Activated CD8-positive, alpha-beta memory T cell treated with anti-CD3 and anti-CD28 coated beads, Interleukin-2, amount 50 U/mL, for 4 hours (primary cell): Measurements from ENCODE around the gene CAMTA1.

ENCODE experiments used
- DNase-seq: peaks from one replicate; pipeline ENCODE4 v3.0.0-alpha.2; 2020

The CAMTA1 gene

GRCh38 chr1:7333094-7333493, 547.8 kb downstream of the CAMTA1 start:
- DNase-seq, result no peak

DNA sequence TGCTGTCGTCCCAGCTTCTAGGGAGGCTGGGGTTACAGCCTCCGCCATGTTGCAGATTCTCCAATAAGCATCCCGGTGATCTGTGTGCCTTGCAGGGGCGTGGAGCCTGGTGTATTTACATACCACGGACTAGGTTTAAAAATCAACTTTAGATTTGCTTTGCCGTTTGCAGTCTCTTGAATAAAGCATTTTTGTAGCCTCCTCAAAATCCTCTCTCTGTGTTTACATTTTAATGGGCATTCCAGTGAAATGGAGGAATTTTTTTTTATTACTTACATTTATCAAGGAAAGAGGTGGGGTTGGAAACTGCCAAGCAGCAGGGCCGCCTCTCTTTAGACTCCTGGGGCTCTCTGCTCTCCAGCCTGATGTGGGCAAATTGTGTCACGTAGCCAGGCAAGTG, 548.4 kb downstream of the CAMTA1 start:
- no peak for DNase-seq

DNA sequence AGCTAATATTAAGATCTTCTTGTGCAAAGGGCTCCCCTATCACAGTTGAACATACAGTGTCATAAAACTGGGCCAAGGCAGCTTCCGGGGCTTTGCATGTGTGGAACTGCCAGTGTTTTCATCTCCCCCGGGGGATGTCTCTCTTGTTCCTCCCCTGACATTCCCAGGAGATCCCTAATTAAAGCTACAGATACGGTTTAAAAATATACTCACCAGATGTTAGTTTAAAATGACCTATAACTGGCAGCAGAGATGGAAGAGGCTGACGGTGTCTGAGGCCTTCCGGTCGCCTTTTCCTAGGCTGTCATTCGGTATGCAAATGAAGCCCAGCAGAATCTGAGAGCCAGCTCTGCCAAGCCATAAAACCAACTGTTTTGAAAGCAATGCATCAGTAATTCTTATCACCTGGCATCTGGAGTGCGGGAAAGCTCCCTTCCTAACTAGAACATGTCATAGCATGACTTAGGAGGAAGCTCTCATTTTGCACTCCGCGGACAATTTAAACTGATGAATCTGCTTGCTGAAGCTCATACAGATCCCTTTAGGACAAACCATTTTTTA, 549.3 kb downstream of the CAMTA1 start:
- no peak for DNase-seq

DNA sequence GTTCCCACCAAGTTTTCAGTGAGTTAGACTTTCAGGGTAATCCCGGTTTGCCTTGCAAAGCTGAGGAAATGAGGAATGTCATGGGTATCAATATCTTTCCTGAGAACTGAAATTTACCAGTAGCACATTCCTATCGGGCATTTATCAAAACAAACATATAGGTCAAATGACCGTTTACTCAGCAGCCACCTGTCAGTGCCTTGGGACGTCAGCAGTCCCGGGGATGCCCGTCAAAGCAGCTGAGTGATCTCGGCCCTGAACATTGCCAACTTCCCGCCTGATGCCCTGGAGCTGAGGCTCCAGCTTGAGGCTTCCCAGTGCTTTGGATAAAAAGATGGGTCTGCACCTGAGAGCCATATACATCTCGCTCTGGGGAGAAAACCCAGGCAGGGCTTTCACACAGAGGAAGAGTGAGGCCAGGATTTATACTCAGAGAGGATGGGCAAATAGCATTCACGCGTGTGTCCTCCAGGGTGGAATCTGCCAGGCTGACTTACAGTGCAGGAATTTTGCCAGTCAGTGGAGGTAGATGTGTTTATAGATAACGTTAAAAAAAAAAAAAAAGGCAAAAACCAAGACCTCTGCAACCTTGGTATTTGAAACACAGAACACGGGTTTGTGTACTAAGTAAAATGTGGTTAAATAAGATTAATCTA, 550.1 kb downstream of the CAMTA1 start:
- no peak for DNase-seq

GRCh38 chr1:7338439-7338838, 553.2 kb downstream of the CAMTA1 start:
- DNase-seq, result no peak

- no peak for DNase-seq
These were observed 553.8 kb downstream of the CAMTA1 start for GRCh38 chr1:7339014-7339413.

DNA sequence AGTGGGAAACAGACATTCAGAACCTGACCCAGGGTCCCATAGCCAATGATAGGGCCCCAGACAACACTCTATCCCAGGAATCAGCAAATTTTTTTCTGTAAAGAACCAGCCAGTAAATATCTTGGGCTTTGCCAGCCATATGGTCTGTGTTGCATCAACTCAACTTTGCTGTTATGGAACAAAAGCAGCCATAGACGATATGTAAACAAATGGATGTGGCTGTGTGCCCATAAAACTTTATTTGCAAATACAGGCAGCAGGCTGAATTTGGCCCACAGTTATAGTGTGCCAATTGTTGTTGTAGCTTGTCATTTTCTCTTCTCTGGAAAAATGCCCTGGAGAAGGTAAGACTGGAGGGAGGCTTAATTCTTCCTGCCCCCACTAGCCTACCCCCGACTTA, 554.7 kb downstream of the CAMTA1 start:
- DNase-seq, result no peak

DNA sequence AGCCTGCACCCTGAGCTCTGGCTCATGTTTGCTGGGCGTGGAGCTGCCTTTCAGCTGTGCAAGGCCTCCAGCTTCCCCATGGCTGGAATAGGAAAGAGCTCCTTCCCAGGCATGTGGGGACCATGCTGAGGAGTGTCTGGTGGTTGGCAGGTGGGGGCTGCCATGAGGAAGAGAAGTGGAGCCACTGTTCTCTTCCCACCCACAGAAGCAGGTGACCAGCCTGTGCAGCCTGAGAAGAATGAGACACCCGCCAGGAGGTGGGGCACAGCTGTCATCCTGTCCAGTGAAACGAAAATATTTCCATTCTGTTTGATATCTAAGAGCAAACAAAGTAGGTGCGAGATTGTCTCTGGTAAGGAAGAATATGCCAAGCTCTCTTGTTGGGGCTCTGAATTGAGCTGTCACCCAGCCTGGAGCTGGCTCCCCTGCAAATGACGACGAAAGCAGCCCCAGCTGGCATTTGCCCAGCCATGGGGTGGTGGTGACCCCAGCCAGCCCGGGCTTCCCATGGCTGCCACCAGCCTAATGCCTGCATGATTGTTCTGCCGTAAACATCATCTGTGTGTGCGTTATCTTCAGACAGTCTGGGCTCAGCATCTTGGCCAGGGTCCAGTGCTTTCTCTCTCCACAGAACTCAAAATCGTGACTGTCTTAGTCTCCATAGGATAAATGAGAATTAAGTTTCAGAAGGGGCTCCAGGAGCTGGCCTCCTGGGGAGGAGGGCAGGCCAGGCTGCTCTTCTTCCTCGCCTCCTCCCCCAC, 556.1 kb downstream of the CAMTA1 start:
- DNase-seq, result no peak

- DNase-seq, result no peak
These were observed 558.6 kb downstream of the CAMTA1 start for GRCh38 chr1:7343882-7344281.

- no peak for DNase-seq
These were observed 559.0 kb downstream of the CAMTA1 start for GRCh38 chr1:7344299-7344698.

- no peak for DNase-seq
These were observed 560.3 kb downstream of the CAMTA1 start for GRCh38 chr1:7345516-7345915.

- DNase-seq, result no peak
These were observed 560.9 kb downstream of the CAMTA1 start for GRCh38 chr1:7346070-7346596.

GRCh38 chr1:7346600-7347570, 561.6 kb downstream of the CAMTA1 start:
- DNase-seq, result no peak

GRCh38 chr1:7348073-7348472, 562.8 kb downstream of the CAMTA1 start:
- no peak for DNase-seq

- DNase-seq, result no peak
These were observed 563.3 kb downstream of the CAMTA1 start for GRCh38 chr1:7348580-7348979.

DNA sequence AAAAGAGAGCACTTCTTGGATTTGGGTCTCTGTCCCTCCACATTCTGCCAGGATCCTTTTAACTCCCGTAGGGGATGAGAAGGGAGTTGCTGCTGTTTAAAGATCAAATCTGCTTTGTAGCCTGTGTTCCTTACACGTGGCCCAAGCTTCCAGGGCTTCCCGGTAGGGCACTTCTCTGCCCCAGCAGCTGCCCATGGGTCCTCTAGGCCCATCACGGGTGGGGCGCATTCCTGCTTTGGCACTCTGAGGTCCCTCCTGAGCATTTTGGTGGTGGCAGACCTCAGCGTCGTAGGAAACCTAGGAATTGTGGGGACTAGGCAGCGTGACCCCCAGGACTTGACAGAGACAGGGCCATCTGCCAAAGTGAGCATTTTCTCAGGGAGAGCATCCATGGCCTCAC, 565.5 kb downstream of the CAMTA1 start:
- DNase-seq, result no peak

DNA sequence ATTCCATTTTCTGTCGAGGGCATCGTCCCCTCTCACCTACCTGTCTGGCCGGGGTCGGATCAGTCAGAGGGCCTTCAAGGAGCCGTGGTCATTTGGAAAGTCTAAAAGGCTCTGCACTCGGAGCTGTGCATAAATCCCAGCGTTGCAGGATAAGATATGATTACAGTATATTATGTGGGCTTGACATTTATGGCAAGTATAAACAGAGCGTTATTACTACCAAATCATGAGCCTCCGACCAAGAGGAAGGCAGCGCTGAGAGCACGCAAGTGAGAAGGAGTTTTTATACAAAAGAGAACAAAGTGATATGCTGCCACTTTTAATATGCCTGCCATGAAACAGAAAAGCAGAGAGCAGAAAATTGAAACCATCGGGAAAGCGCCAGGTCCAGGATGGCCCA, 566.4 kb downstream of the CAMTA1 start:
- DNase-seq, result no peak

GRCh38 chr1:7352364-7352763, 567.1 kb downstream of the CAMTA1 start:
- no peak for DNase-seq

- DNase-seq, result no peak
These were observed 567.7 kb downstream of the CAMTA1 start for GRCh38 chr1:7352974-7353373.

DNA sequence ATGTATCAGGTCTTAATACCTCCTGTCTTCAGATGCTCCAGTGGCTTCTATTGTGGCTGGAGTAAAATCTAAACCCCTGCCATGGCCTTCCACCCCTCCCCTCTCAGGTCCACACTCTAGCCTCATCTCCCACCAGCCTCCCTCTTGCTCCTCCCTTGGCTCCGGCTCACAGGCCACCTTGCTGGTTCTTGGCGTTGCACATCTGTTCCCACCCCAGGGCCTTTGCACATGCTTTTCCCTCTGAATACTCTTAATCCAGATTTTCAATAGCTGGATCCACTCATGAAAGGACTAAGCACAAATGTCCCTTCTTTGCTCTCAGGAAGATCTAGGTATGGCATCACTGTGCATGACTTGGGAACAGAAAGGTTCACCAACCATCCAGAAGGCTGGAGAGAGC, 570.4 kb downstream of the CAMTA1 start:
- no peak for DNase-seq

- no peak for DNase-seq
These were observed 570.8 kb downstream of the CAMTA1 start for GRCh38 chr1:7356079-7356478.

GRCh38 chr1:7358425-7358824, 573.2 kb downstream of the CAMTA1 start:
- no peak for DNase-seq

DNA sequence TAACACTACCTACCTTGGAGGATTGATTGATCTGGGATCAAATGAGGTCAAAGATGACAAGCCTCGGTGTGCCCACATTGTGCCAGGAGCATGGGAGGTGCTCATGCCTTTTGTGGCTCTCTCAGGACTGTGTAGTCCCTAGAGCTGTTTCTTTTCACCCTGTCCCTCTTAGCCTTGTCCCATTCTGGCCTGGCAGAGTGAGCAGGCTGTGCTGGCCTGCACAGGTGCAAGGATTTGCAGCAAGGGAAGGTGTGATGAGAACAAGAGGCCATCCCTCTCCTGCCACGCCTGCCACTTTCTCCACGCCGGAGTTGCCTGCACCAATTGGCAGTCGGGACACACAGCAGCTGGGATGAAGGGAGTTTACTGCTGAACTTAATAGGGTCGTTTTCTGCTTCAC, 575.3 kb downstream of the CAMTA1 start:
- no peak for DNase-seq
